ENCODE data around the gene AICDA.

DNA sequence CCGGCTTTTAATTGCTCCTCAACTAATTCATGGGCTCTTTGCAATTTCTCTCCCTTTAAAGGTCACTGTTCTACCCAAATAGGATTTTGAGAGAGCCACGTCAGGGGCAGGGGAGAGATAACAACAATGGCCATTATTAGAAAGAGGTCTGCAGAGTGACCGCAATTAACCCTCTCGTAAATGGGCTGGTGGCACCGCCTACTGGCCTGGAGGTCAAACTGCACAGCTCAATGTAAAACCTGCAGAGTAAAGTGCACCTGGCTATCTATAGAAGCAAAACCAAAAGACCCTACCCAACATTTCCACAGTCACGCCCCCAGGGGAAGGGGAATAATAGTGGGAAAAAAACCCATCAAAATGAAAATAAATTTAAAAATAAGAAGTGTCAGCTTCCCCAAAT lies 50.3 kb downstream of the AICDA start:
- TF ChIP-seq POLR2A (IDR thresholded peaks at IDR 0.05; ENCODE audit: low read depth, low read length): no peak
- TF ChIP-seq POLR2AphosphoS5 (IDR thresholded peaks at IDR 0.05; ENCODE audit: low read depth, low read length): no peak
- no peak for TF ChIP-seq TAF1 (IDR thresholded peaks at IDR 0.05; ENCODE audit: borderline replicate concordance, low read depth, low read length)
